IgD-negative memory B cell (primary cell): ENCODE results near the gene NOXO1. TPM values are rescaled to one million over a fixed set of nuclear protein-coding genes. Genes with fewer than 3 reads are reported as not detected.

ENCODE experiments used
- H3K27ac Mint-ChIP-seq, 3 donors: one replicate each; pipeline ENCODE4 v1.8.0; 2020 to 2022; ENCODE audit warnings: mild to moderate bottlenecking in 3 of 3, mixed read lengths in 3 of 3, moderate library complexity in 1 of 3
- H3K27me3 Mint-ChIP-seq: one replicate; pipeline ENCODE4 v1.8.0; 2021; ENCODE audit warnings: mixed read lengths
- H3K36me3 Mint-ChIP-seq: one replicate; pipeline ENCODE4 v1.8.0; 2020; ENCODE audit warnings: mild to moderate bottlenecking, mixed read lengths
- H3K4me1 Mint-ChIP-seq, 3 donors: one replicate each; pipeline ENCODE4 v1.8.0; 2020 to 2022; ENCODE audit warnings: mixed read lengths in 3 of 3, mild to moderate bottlenecking in 1 of 3
- H3K4me3 Mint-ChIP-seq, 4 donors: one replicate each; pipeline ENCODE4 v1.8.0; 2020 to 2022; ENCODE audit warnings: mild to moderate bottlenecking in 4 of 4, mixed read lengths in 4 of 4, moderate library complexity in 3 of 4
- H3K9me3 Mint-ChIP-seq, 3 donors: one replicate each; pipeline ENCODE4 v1.8.0; 2020 to 2021; ENCODE audit warnings: mixed read lengths in 3 of 3, mild to moderate bottlenecking in 1 of 3
- polyA plus RNA-seq: library from polyadenylated mRNA; unstranded; fragments of 300-500 nt; fragmentation: Illumina TruSeq; gene quantifications from one replicate; pipeline ENCODE4 v1.2.3, GENCODE V29; 2021

The NOXO1 gene
- polyA plus RNA-seq, 1 donor from 2014 or later: not detected

GRCh38 chr16:1992704-1993317 is 11.5 kb upstream of the NOXO1 start:
- Mint-ChIP-seq H3K36me3 (no peaks in the 10 kb centered on the region), H3K9me3 (no peaks in the 10 kb centered on the region), H3K27ac (peak overlapping the region in 2 of 3 donors; percentile 71 to 84), H3K27me3 (no peaks in the 10 kb centered on the region), H3K4me1 (peaks cover 10 to 13% (median 13%) of the 10 kb centered on the region in 3 donors), H3K4me3 (no peak overlapping the region)

- Mint-ChIP-seq H3K27ac (peak overlapping the region; percentile 95 to 99 (median 98)), H3K4me1 (peaks cover 10 to 13% (median 13%) of the 10 kb centered on the region in 3 donors), H3K36me3 (no peaks in the 10 kb centered on the region), H3K27me3 (no peaks in the 10 kb centered on the region), H3K9me3 (no peaks in the 10 kb centered on the region), H3K4me3 (peak overlapping the region; percentile 79 to 95 (median 92))
These were observed 10.9 kb upstream of the NOXO1 start for GRCh38 chr16:1991948-1992703.

GRCh38 chr16:1991588-1991947 is 10.3 kb upstream of the NOXO1 start:
- peaks cover 10 to 13% (median 13%) of the 10 kb centered on the region in 3 donors for H3K4me1 Mint-ChIP-seq
- no peaks in the 10 kb centered on the region for H3K36me3 Mint-ChIP-seq
- H3K27me3 Mint-ChIP-seq: no peaks in the 10 kb centered on the region
- peak overlapping the region; percentile 95 to 99 (median 98) for H3K27ac Mint-ChIP-seq
- H3K4me3 Mint-ChIP-seq: peak overlapping the region; percentile 79 to 95 (median 92)
- no peaks in the 10 kb centered on the region for H3K9me3 Mint-ChIP-seq

- Mint-ChIP-seq H3K27me3 (no peaks in the 10 kb centered on the region), H3K4me1 (peaks cover 10 to 13% (median 13%) of the 10 kb centered on the region in 3 donors), H3K4me3 (peak overlapping the region; percentile 79 to 95 (median 92)), H3K27ac (peak overlapping the region; percentile 95 to 99 (median 98)), H3K9me3 (no peaks in the 10 kb centered on the region), H3K36me3 (no peaks in the 10 kb centered on the region)
These were observed 9.9 kb upstream of the NOXO1 start for GRCh38 chr16:1991135-1991551.

GRCh38 chr16:1990351-1991134 is 9.3 kb upstream of the NOXO1 start:
- H3K4me3 Mint-ChIP-seq: peak overlapping the region; percentile 79 to 95 (median 92)
- peaks cover 10 to 13% (median 13%) of the 10 kb centered on the region in 3 donors for H3K4me1 Mint-ChIP-seq
- H3K27me3 Mint-ChIP-seq: no peaks in the 10 kb centered on the region
- H3K9me3 Mint-ChIP-seq: no peaks in the 10 kb centered on the region
- peak overlapping the region; percentile 95 to 99 (median 98) for H3K27ac Mint-ChIP-seq
- H3K36me3 Mint-ChIP-seq: no peaks in the 10 kb centered on the region

GRCh38 chr16:1990101-1990350 is 8.8 kb upstream of the NOXO1 start:
- Mint-ChIP-seq H3K27me3 (no peaks in the 10 kb centered on the region), H3K9me3 (no peaks in the 10 kb centered on the region), H3K27ac (no peak overlapping the region), H3K4me1 (peaks cover 10 to 13% (median 13%) of the 10 kb centered on the region in 3 donors), H3K36me3 (no peaks in the 10 kb centered on the region), H3K4me3 (no peak overlapping the region)

- Mint-ChIP-seq H3K36me3 (no peaks in the 10 kb centered on the region), H3K9me3 (no peaks in the 10 kb centered on the region), H3K4me3 (peak within 1 kb of the TSS; percentile 79 to 95 (median 90)), H3K4me1 (peaks cover 10 to 16% (median 13%) of the 10 kb centered on the region in 3 donors), H3K27me3 (no peaks in the 10 kb centered on the region), H3K27ac (peak within 1 kb of the TSS; percentile 95 to 99 (median 98))
These were observed 8.2 kb upstream of the NOXO1 start, which contains the start of gene SYNGR3 for GRCh38 chr16:1989209-1990100. TSS of gene SYNGR3 (plus strand) at chr16:1989970. CDS start at chr16:1990103, 133 bp downstream.

- Mint-ChIP-seq H3K4me3 (peak overlapping the region in 2 of 4 donors; percentile 72 to 79), H3K36me3 (no peaks in the 10 kb centered on the region), H3K4me1 (peaks cover 10 to 15% (median 11%) of the 10 kb centered on the region in 3 donors), H3K27me3 (peaks cover 5% of the 10 kb centered on the region), H3K9me3 (no peaks in the 10 kb centered on the region), H3K27ac (peak overlapping the region in 1 of 3 donors; percentile 54)
These were observed 5.9 kb upstream of the NOXO1 start for GRCh38 chr16:1987198-1987597.

- peak overlapping the region; percentile 58 to 79 (median 72) for H3K4me3 Mint-ChIP-seq
- H3K4me1 Mint-ChIP-seq: peaks cover 0 to 8% (median 5%) of the 10 kb centered on the region in 3 donors
- peaks cover 14% of the 10 kb centered on the region for H3K27me3 Mint-ChIP-seq
- peak overlapping the region in 2 of 3 donors; percentile 45 to 78 for H3K27ac Mint-ChIP-seq
- no peaks in the 10 kb centered on the region for H3K36me3 Mint-ChIP-seq
- H3K9me3 Mint-ChIP-seq: no peaks in the 10 kb centered on the region
These were observed 4.3 kb upstream of the NOXO1 start for GRCh38 chr16:1985466-1986150.

- peak overlapping the region; percentile 71 to 85 (median 77) for H3K4me3 Mint-ChIP-seq
- H3K27ac Mint-ChIP-seq: peak overlapping the region; percentile 45 to 81 (median 78)
- H3K4me1 Mint-ChIP-seq: peaks cover 0 to 8% (median 5%) of the 10 kb centered on the region in 3 donors
- peaks cover 20% of the 10 kb centered on the region for H3K27me3 Mint-ChIP-seq
- no peaks in the 10 kb centered on the region for H3K36me3 Mint-ChIP-seq
- H3K9me3 Mint-ChIP-seq: no peaks in the 10 kb centered on the region
These were observed 3.3 kb upstream of the NOXO1 start for GRCh38 chr16:1984347-1985225.

- Mint-ChIP-seq H3K9me3 (no peaks in the 10 kb centered on the region), H3K4me3 (peak within 1 kb of the TSS; percentile 71 to 85 (median 77)), H3K4me1 (peaks cover 0 to 5% (median 3%) of the 10 kb centered on the region in 3 donors)
These were observed 2.5 kb upstream of the NOXO1 start, which contains the start of gene GFER for GRCh38 chr16:1983544-1984346. TSS of gene GFER (plus strand) at chr16:1984193. CDS start at chr16:1984219, 26 bp downstream.

GRCh38 chr16:1982991-1983543 is 1.8 kb upstream of the NOXO1 start:
- H3K36me3 Mint-ChIP-seq: peaks cover 2% of the 10 kb centered on the region
- peaks cover 0 to 5% (median 0%) of the 10 kb centered on the region in 3 donors for H3K4me1 Mint-ChIP-seq
- H3K4me3 Mint-ChIP-seq: peak overlapping the region; percentile 63 to 85 (median 76)
- H3K27ac Mint-ChIP-seq: peak overlapping the region; percentile 39 to 87 (median 87)
- H3K27me3 Mint-ChIP-seq: peaks cover 20% of the 10 kb centered on the region
- no peaks in the 10 kb centered on the region for H3K9me3 Mint-ChIP-seq

More at GRCh38 chr16:1983544-1984346, 2.5 kb upstream of the NOXO1 start, which contains the start of gene GFER:
- Mint-ChIP-seq H3K36me3 (peaks cover under 1% of the 10 kb centered on the region), H3K27ac (peak within 1 kb of the TSS; percentile 81 to 87 (median 87)), H3K27me3 (peaks cover 20% of the 10 kb centered on the region)
